GM12864 (cell line): ENCODE results near the gene ABHD6.

Source experiments
- DNase-seq: peaks from one replicate; pipeline ENCODE4 v3.0.0-alpha.2; 2011; ENCODE audit warnings: low read depth
- H3K4me3 ChIP-seq: 2 replicates; pipeline ENCODE4 v1.5.1; 2011; ENCODE audit warnings: mild to moderate bottlenecking, low read depth, low read length, control low read depth
- CTCF ChIP-seq: IDR thresholded peaks from 2 replicates; pipeline ENCODE4 v1.5.1; 2011; ENCODE audit warnings: low read depth, mild to moderate bottlenecking, moderate library complexity, low read length, control low read depth, inconsistent platforms; ENCODE audit errors: missing control alignments

ABHD6 gene

DNA sequence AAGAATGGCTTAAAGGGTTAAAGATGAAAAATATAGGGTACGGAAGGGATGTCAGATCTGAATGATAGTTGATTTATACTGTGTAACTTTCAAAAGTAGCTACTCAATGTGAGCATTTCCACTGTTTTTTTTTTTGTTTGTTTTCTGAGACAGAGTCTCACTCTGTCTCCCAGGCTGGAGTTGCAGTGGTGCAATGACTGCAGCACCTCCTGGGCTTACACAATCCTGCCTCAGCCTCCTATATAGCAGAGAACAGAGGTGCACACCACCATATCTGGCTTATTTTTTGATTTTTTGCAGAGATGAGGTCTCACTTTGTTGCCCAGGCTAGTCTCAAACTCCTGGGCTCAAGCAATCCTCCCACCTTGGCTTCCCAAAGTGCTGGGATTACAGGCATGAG, 85.2 kb downstream of the ABHD6 start:
- H3K4me3 ChIP-seq = no peak overlapping the region
- TF ChIP-seq CTCF = no peak
- no peak for DNase-seq

GRCh38 chr3:58323529-58324390, 86.2 kb downstream of the ABHD6 start:
- H3K4me3 ChIP-seq = no peak overlapping the region
- TF ChIP-seq CTCF = no peak
- no peak for DNase-seq

DNA sequence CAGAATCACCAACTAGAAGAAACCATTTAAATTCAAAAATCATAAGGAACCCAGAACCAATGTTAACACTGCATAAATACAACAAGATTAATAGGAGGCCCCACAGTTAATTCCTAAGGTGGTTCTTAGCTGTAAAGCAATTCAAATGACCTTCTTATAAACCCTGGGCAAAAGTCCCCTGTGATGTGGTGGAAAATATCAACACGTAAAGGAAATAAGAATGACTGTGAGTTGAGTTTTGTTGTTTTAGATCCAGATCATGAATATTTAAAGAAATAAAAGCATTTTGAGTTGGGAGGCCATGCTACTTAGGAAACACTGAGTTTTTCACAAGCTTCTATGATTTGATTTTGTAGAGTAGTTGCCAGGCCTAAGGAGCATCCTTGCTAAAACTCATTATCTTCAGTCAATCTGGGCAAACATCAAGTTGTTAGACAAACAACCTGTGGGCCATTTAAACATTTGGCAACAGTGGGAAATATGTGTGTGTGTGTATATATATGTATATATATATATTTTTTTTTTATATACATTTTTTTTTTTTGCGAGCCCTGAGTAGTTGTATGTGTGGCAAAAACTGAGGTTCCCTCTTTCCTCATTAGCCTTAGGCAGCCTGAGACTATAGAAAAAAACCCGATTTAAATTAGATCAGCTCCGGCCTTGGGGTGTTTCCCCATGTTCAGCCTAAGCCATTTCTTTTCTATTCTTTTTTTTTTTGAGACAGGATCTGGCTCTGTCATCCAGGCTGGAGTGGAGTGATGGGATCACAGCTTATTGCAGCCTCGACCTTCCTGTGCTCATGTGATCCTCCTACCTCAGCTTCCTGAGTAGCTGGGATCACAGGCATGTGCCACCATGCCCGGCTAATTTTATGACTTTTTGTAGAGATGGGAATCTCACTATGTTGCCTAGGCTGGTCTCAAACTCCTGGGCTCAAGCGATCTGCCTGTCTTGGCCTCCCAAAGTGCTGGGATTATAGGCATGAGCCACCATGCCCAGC, 87.1 kb downstream of the ABHD6 start:
- no peak overlapping the region for H3K4me3 ChIP-seq
- no peak for TF ChIP-seq CTCF
- DNase-seq = no peak

- no peak for TF ChIP-seq CTCF
- no peak overlapping the region for H3K4me3 ChIP-seq
- no peak for DNase-seq
Measured at GRCh38 chr3:58325525-58325992, 88.0 kb downstream of the ABHD6 start.

- TF ChIP-seq CTCF = no peak
- H3K4me3 ChIP-seq = no peak overlapping the region
- DNase-seq = no peak
Measured at GRCh38 chr3:58326267-58326900, 88.8 kb downstream of the ABHD6 start.

GRCh38 chr3:58329150-58329921, 91.7 kb downstream of the ABHD6 start:
- TF ChIP-seq CTCF = no peak
- no peak overlapping the region for H3K4me3 ChIP-seq
- DNase-seq = no peak
